ENCODE measurements around the gene RHO. TPM values are rescaled to one million over a fixed set of nuclear protein-coding genes. Genes with fewer than 3 reads are reported as not detected.

Gene RHO
- total RNA-seq, 4 donors from 2014 or later: not detected

DNA sequence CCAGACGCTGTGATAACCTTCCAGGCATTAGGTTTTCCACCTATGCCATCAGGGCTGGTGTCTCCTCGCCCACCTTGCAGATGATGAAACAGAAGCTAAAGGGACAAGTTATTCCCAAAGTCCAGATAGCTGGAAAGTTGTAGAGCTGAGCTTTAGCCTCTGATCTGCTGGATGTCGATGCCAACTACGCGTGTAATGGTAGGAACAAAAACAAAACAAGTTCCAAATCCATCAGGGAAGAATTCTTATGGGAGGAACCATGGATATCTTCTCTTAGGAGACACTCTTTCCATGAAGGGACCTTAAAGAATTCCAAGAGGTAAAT lies 28.1 kb upstream of the RHO start:
- TF ChIP-seq EP300 (IDR thresholded peaks at IDR 0.05) (no peak), POLR2AphosphoS5 (IDR thresholded peaks at IDR 0.05) (no peak), POLR2A (IDR thresholded peaks at IDR 0.05) (no peak)
- TF ChIP-seq, protein P1, sequence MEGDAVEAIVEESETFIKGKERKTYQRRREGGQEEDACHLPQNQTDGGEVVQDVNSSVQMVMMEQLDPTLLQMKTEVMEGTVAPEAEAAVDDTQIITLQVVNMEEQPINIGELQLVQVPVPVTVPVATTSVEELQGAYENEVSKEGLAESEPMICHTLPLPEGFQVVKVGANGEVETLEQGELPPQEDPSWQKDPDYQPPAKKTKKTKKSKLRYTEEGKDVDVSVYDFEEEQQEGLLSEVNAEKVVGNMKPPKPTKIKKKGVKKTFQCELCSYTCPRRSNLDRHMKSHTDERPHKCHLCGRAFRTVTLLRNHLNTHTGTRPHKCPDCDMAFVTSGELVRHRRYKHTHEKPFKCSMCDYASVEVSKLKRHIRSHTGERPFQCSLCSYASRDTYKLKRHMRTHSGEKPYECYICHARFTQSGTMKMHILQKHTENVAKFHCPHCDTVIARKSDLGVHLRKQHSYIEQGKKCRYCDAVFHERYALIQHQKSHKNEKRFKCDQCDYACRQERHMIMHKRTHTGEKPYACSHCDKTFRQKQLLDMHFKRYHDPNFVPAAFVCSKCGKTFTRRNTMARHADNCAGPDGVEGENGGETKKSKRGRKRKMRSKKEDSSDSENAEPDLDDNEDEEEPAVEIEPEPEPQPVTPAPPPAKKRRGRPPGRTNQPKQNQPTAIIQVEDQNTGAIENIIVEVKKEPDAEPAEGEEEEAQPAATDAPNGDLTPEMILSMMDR (IDR thresholded peaks at IDR 0.05): no peak
- 100% methylated on average over 4 of the region's 5 CpGs; no CpG with 5 or more reads in 1 of the 2 donors for WGBS, 2 donors (ENCODE audit: low coverage in 1 of 2)
- Histone ChIP-seq H3K9me3 (no peaks in the 10 kb centered on the region), H3K4me3 (no peak overlapping the region), H3K27me3 (no peaks in the 10 kb centered on the region), H3K27ac (peak overlapping the region in 3 of 4 donors; percentile 23 to 46 (median 45)), H3K36me3 (peaks cover 0 to 90% of the 10 kb centered on the region in 2 donors), H3K4me1 (no peaks in the 10 kb centered on the region)
- no peak for ATAC-seq

DNA sequence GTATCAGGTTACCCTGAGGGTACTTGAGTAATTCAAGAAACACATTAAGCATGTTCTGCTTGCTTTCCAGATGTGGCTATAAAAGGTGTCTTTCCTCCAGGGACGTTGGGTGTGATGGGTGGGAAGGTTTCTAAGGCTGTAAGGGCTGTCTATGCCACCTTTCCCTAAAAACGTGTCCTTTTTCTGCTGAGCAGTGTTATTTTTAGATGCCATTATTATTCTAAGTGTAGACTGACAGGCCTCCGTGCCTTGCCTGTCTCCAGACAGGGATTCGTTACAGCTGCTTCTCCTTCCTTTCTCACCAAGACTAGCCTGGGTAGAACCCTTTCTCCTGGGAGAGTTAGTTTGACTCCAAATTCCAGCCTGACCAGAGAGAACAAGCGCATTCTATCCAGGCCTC lies 26.8 kb upstream of the RHO start:
- Histone ChIP-seq H3K4me3 (no peak overlapping the region), H3K27ac (no peak overlapping the region), H3K9me3 (no peaks in the 10 kb centered on the region), H3K27me3 (no peaks in the 10 kb centered on the region), H3K36me3 (peaks cover 0 to 91% of the 10 kb centered on the region in 2 donors), H3K4me1 (no peaks in the 10 kb centered on the region)
- 83 to 86% methylated on average over 1 to 4 of the region's 5 CpGs for WGBS, 2 donors (ENCODE audit: low coverage in 1 of 2)
- no peak for ATAC-seq
- TF ChIP-seq, protein P1 (IDR thresholded peaks at IDR 0.05): no peak
- no peak for TF ChIP-seq POLR2A (IDR thresholded peaks at IDR 0.05)
- no peak for TF ChIP-seq EP300 (IDR thresholded peaks at IDR 0.05)

DNA sequence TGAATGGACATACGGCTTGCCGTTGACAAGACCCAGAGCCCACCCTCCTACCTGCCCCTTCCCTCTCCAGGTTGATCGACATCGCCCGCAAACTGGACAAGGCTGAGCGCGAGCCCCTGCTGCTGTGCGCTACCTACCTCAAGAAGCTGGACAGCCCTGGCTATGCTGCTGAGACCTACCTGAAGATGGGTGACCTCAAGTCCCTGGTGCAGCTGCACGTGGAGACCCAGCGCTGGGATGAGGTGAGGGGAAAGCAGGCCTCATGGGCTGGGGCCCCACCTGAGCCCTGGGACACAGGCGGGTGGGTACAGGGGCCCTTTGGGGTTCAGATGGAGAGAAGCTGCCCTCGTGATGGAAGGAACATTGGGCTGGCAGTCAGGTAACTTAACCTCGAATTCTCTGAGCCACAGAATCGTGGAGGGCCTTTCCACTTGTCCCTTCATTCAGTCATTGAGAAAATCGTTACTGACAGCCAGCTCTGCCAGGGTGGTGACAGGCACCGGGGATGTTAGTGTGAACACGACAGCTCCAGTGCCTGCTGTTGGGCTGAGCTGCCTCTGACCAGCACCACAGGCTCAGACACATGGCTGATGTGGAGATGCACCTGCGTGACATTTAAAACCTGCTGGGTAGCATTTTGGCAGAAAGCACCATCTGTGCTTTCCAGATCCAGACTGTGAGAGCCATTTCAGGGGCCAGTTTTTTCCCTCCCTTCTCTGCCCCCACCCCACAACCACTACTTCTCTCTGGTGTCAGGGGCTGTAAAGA lies 25.6 kb upstream of the RHO start:
- peaks cover 0 to 7% (median 0%) of the 10 kb centered on the region in 3 donors for H3K4me1 ChIP-seq
- no peak for ATAC-seq
- TF ChIP-seq EP300 (IDR thresholded peaks at IDR 0.05) (no peak), POLR2AphosphoS5 (IDR thresholded peaks at IDR 0.05) (no peak), POLR2A (IDR thresholded peaks at IDR 0.05) (no peak)
- TF ChIP-seq, protein P1 (IDR thresholded peaks at IDR 0.05): no peak
- H3K36me3 ChIP-seq: peaks cover 0 to 91% of the 10 kb centered on the region in 2 donors
- H3K27me3 ChIP-seq: no peaks in the 10 kb centered on the region
- H3K4me3 ChIP-seq: no peak overlapping the region
- H3K27ac ChIP-seq: no peak overlapping the region
- 80 to 87% methylated on average over 1 to 3 of the region's 18 CpGs for WGBS, 2 donors (ENCODE audit: low coverage in 1 of 2)
- no peaks in the 10 kb centered on the region for H3K9me3 ChIP-seq

DNA sequence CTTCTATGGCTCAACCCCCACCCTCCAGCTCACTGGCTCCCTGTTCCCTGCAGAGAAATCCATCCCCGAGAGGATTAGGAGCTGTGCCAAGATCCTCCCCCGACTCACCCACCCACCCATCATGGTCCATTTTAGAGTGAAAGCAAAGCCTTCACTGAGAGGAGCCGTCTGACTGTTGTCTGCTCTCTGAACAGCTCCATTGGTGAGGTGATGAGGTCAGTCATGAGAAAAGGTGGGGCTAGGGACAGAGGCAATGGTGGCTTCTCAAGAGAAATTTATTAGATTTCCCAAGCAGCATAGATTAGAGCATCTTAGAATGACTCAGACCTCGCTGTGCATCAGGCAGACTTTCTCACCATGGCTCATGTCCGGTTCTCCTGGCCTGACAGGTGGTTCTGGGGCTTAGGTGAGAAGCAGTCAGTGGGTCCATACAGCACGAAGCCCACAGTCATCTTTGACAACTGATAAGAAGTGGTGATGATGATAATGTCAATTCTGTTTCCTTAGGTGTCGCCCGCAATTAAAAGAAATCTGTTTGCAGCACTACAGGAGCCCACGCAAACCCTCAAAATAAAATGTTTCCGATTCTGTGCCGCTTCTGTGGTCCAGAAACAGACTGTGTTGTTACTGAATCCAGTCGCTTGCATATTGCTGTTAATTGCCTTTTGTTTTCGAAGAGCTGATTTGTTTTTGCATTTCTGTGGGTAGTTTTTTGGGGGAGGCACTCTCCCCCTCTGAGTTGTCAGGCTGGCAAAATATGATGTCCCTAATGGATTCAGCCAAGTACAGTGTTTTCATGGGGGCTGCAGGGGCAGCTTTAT lies 24.8 kb upstream of the RHO start:
- WGBS, 2 donors (ENCODE audit: low coverage in 1 of 2): 85 to 94% methylated on average over 6 to 8 of the region's 13 CpGs
- Histone ChIP-seq H3K27me3 (no peaks in the 10 kb centered on the region), H3K4me1 (peaks cover 0 to 7% (median 0%) of the 10 kb centered on the region in 3 donors), H3K27ac (no peak overlapping the region), H3K4me3 (no peak overlapping the region), H3K9me3 (no peaks in the 10 kb centered on the region), H3K36me3 (peaks cover 0 to 94% of the 10 kb centered on the region in 2 donors)
- no peak for ATAC-seq
- TF ChIP-seq POLR2A (IDR thresholded peaks at IDR 0.05): no peak
- no peak for TF ChIP-seq EP300 (IDR thresholded peaks at IDR 0.05)
- TF ChIP-seq POLR2AphosphoS5 (IDR thresholded peaks at IDR 0.05): no peak
- TF ChIP-seq, protein P1 (IDR thresholded peaks at IDR 0.05): no peak

Data from gastroesophageal sphincter (tissue), 4 donors.